ENCODE results near the gene LDB1.

DNA sequence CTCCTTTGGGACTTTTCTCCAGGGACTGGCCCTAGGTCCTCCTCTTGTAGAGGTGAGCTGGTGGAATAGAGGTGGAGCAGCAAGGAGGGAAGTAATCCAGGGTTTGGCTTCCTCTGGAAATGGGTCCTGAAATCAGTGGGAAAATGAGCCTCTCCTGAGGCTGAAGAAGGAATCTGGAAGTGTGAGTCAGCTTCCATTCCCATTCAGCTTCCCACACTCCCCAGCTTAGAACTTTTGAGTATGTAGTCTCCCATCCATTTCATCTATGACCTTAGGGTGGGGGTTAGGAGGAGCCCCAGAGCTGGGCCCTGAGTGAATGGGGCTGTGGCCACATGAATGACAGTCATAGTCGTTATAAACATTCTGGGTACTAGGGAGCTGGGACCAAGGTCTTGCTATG is 17.7 kb downstream of the LDB1 start:
- TF ChIP-seq, protein P1, sequence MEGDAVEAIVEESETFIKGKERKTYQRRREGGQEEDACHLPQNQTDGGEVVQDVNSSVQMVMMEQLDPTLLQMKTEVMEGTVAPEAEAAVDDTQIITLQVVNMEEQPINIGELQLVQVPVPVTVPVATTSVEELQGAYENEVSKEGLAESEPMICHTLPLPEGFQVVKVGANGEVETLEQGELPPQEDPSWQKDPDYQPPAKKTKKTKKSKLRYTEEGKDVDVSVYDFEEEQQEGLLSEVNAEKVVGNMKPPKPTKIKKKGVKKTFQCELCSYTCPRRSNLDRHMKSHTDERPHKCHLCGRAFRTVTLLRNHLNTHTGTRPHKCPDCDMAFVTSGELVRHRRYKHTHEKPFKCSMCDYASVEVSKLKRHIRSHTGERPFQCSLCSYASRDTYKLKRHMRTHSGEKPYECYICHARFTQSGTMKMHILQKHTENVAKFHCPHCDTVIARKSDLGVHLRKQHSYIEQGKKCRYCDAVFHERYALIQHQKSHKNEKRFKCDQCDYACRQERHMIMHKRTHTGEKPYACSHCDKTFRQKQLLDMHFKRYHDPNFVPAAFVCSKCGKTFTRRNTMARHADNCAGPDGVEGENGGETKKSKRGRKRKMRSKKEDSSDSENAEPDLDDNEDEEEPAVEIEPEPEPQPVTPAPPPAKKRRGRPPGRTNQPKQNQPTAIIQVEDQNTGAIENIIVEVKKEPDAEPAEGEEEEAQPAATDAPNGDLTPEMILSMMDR (IDR thresholded peaks at IDR 0.05; ENCODE audit: low read depth, low read length, poor library complexity, severe bottlenecking): no peak
- TF ChIP-seq EZH2phosphoT487 (IDR thresholded peaks at IDR 0.05; ENCODE audit: borderline replicate concordance, low read length): no peak
